Upper lobe of left lung (tissue), 6 donors: ENCODE results near the gene CAV1. TPM values are rescaled to one million over a fixed set of nuclear protein-coding genes. Genes with fewer than 3 reads are reported as not detected.

ENCODE experiments used
- ATAC-seq, 2 donors: fragments of 200-7000 bp; cut with Tn5 transposase; one replicate each; pipeline ENCODE4 v1.9.1; 2022; ENCODE audit warnings: mild to moderate bottlenecking in 2 of 2, moderate library complexity in 2 of 2; ENCODE audit not compliant: low FRiP score in 2 of 2
- DNase-seq, 2 donors: peaks; one replicate each; pipeline ENCODE4 v3.0.0-alpha.2; 2019 to 2020
- H3K27ac ChIP-seq, 4 donors: fragments of 200-600 bp; sonication (generic); one replicate each; pipeline ENCODE4 v1.5.1; 2016 to 2019
- H3K27me3 ChIP-seq, 4 donors: fragments of 200-600 bp; sonication (generic); one replicate each; pipeline ENCODE4 v1.5.1; 2017 to 2019
- H3K36me3 ChIP-seq, 4 donors: fragments of 200-600 bp; sonication (generic); one replicate each; pipeline ENCODE4 v1.5.1; 2016 to 2019
- H3K4me1 ChIP-seq, 4 donors: fragments of 200-600 bp; sonication (generic); one replicate each; pipeline ENCODE4 v1.5.1; 2018 to 2019
- H3K4me3 ChIP-seq, 4 donors: fragments of 200-600 bp; sonication (generic); one replicate each; pipeline ENCODE4 v1.5.1; 2017 to 2019; ENCODE audit warnings: mild to moderate bottlenecking in 2 of 4, moderate library complexity in 1 of 4
- H3K9me3 ChIP-seq, 4 donors: fragments of 200-600 bp; sonication (generic); one replicate each; pipeline ENCODE4 v1.5.1; 2018 to 2019
- CTCF ChIP-seq, 6 experiments: fragments of 450-650 bp in 4 of 6; fragments of 200-600 bp in 2 of 6; sonication (generic) in 2 of 6; IDR thresholded peaks; one replicate each; pipeline ENCODE4 v1.5.1; 2016 to 2019; ENCODE audit warnings: antibody characterized with exemption in 6 of 6
- EP300 ChIP-seq, 4 donors: sonication (generic); formaldehyde crosslinking; IDR thresholded peaks; one replicate each; pipeline ENCODE4 v1.5.1; 2017; ENCODE audit warnings: antibody characterized with exemption in 4 of 4, control low read depth in 2 of 4
- POLR2A ChIP-seq, 4 donors: fragments of 450-650 bp; IDR thresholded peaks; one replicate each; pipeline ENCODE4 v1.5.1; 2016 to 2017; ENCODE audit warnings: antibody characterized with exemption in 4 of 4, mild to moderate bottlenecking in 2 of 4
- POLR2AphosphoS5 ChIP-seq, 2 donors: sonication (generic); formaldehyde crosslinking; IDR thresholded peaks; one replicate each; pipeline ENCODE4 v1.5.1; 2017; ENCODE audit warnings: antibody characterized with exemption in 2 of 2
- WGBS, 2 donors: methylation state at CpG; one replicate each; pipeline ENCODE4 v1.1.5; 2017 to 2018; 5-methylcytosine and 5-hydroxymethylcytosine counted together
- total RNA-seq, 6 donors: library from RNA; depleted of rRNA in 4 of 6; stranded (reverse); fragments of >200 nt in 4 of 6; gene quantifications; one replicate each; pipeline versions ENCODE4 v1.1.0 to v1.2.1, GENCODE V29; 2016 to 2021
- donor health status: DM: no; HTN: no; CAD: no; lungs with moderate emphysema.
- donor health status: DM: no; HTN: yes; CAD: no; lungs with severe emphysema.

Gene CAV1
- total RNA-seq, 6 donors from 2014 or later, result 207 to 951 (median 552) TPM

DNA sequence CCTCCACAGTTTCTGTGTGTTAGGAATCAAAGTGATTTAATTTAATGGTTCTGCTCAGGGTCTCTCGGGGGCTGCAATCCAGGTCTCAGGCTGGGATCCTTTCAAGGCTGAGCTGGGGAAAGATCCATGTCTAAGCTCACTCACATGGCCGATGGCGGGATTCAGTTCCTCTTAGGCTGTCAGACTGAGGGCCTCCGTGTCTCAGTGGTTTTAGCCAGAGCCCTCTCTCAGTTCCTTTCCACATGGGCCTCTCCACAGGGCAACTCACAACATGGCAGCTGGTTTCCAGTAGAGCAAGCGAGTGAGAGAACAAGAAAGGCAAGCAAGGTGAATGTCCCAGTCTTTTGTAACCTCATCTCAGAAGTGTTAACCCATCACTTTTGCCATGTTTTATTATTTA is 26.9 kb downstream of the CAV1 start:
- peaks cover 12 to 19% (median 16%) of the 10 kb centered on the region in 4 donors for H3K4me1 ChIP-seq
- TF ChIP-seq POLR2A (IDR thresholded peaks at IDR 0.05) (no peak), POLR2AphosphoS5 (IDR thresholded peaks at IDR 0.05) (no peak), EP300 (IDR thresholded peaks at IDR 0.05) (no peak), CTCF (IDR thresholded peaks at IDR 0.05) (no peak)
- no peak for DNase-seq
- no peaks in the 10 kb centered on the region for H3K9me3 ChIP-seq
- no peaks in the 10 kb centered on the region for H3K27me3 ChIP-seq
- H3K4me3 ChIP-seq, result no peak overlapping the region
- H3K36me3 ChIP-seq, result peaks cover 0 to 44% (median 0%) of the 10 kb centered on the region in 4 donors
- no peak for ATAC-seq
- H3K27ac ChIP-seq, result no peak overlapping the region
- WGBS, 2 donors, result 76 to 82% methylated on average over 5 of the region's 5 CpGs

DNA sequence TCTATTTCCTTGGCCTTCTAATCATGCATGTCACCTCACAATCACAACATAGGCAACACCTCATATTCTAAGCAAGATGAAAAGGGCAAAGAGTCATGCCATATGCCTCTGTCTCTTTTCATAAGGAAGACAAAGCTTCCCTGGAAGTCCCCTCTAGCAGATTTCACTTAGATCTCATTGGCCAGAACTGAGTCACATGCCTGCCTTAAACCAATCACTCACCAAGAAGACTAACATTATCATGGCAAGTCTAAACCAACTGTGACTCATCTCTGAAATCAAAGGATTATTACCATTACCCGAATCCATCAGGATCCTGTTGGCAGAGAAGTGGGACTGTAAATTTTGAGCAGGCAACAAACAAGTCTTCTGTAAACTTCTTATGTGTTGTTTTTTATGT is 27.8 kb downstream of the CAV1 start:
- H3K4me1 ChIP-seq, result peaks cover 12 to 24% (median 16%) of the 10 kb centered on the region in 4 donors
- H3K27ac ChIP-seq, result peak overlapping the region in 2 of 4 donors; percentile 2 to 8
- ATAC-seq (no peak), DNase-seq (no peak)
- H3K9me3 ChIP-seq, result no peaks in the 10 kb centered on the region
- WGBS, 2 donors, result 68 to 76% methylated on average over 1 of the region's 1 CpG
- H3K36me3 ChIP-seq, result peaks cover 0 to 40% (median 0%) of the 10 kb centered on the region in 4 donors
- TF ChIP-seq EP300 (IDR thresholded peaks at IDR 0.05), result no peak
- no peak for TF ChIP-seq POLR2A (IDR thresholded peaks at IDR 0.05)
- no peak for TF ChIP-seq POLR2AphosphoS5 (IDR thresholded peaks at IDR 0.05)
- TF ChIP-seq CTCF (IDR thresholded peaks at IDR 0.05), result no peak
- H3K4me3 ChIP-seq, result no peak overlapping the region
- no peaks in the 10 kb centered on the region for H3K27me3 ChIP-seq

DNA sequence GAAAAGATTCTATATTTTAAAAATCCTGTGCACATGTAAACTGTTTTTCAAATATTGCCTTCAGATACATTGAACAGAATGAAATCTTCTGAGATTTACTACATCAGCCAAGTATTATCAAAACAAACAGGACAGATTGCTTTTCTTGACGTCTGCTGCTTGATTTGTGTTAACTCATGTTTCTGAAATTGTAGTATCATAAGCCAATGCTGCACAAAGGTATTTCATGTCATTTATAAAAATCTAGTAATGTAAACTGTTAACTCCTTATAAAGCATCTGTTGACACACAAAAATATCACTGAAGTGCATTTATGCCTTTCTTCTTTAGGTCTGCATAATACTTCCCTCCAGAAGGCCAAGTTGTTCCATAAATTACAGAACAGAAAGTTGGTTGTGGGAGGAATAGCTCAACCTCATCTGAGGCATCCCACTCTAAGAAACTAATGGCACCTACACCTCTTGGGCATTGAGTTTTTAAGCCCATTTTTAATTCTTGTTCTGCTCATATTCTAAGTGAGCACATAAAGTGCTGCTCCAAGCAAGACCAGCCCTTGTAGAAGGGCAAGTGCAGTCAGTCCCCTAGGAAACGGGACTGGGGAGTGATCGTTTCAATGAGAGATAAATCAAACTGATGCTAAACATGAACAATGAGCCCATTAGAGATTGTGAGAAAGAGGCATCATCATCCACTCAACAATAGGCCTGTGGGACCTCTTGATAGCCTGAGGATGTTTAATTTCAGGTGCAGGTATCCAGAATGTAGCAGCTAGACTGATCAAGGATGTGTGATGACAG is 28.5 kb downstream of the CAV1 start:
- H3K4me3 ChIP-seq, result no peak overlapping the region
- no peaks in the 10 kb centered on the region for H3K9me3 ChIP-seq
- DNase-seq (no peak), ATAC-seq (no peak)
- H3K27ac ChIP-seq, result peak overlapping the region in 2 of 4 donors; percentile 2 to 8
- no peaks in the 10 kb centered on the region for H3K27me3 ChIP-seq
- H3K4me1 ChIP-seq, result peaks cover 12 to 24% (median 16%) of the 10 kb centered on the region in 4 donors
- 42 to 59% methylated on average over 3 of the region's 3 CpGs for WGBS, 2 donors
- H3K36me3 ChIP-seq, result peaks cover 0 to 39% (median 1%) of the 10 kb centered on the region in 4 donors
- TF ChIP-seq POLR2A (IDR thresholded peaks at IDR 0.05) (no peak), POLR2AphosphoS5 (IDR thresholded peaks at IDR 0.05) (no peak), EP300 (IDR thresholded peaks at IDR 0.05) (no peak), CTCF (IDR thresholded peaks at IDR 0.05) (no peak)

- Histone ChIP-seq H3K4me1 (peaks cover 12 to 21% (median 16%) of the 10 kb centered on the region in 4 donors), H3K9me3 (no peaks in the 10 kb centered on the region), H3K36me3 (peaks cover 0 to 42% (median 7%) of the 10 kb centered on the region in 4 donors), H3K4me3 (no peak overlapping the region), H3K27me3 (no peaks in the 10 kb centered on the region), H3K27ac (peak overlapping the region in 1 of 4 donors; percentile 48)
- ATAC-seq (no peak), DNase-seq (no peak)
- no peak for TF ChIP-seq POLR2AphosphoS5 (IDR thresholded peaks at IDR 0.05)
- no peak for TF ChIP-seq CTCF (IDR thresholded peaks at IDR 0.05)
- no peak for TF ChIP-seq EP300 (IDR thresholded peaks at IDR 0.05)
- no peak for TF ChIP-seq POLR2A (IDR thresholded peaks at IDR 0.05)
These were observed 29.6 kb downstream of the CAV1 start for GRCh38 chr7:116554436-116554835.
